K562 (cell line): ENCODE results near the gene CHRM1.
A peak's percentile ranks its signal among the peaks of the same experiment; 100 is the strongest.

Experiments
- CTCF ChIP-seq, 3 experiments: IDR thresholded peaks in 2 of 3; conservative IDR thresholded peaks in 1 of 3; 2 replicates each; pipeline ENCODE4 v1.5.1; 2011 to 2012; ENCODE audit warnings: low read length in 3 of 3, mild to moderate bottlenecking in 3 of 3, control low read depth in 2 of 3, improper control_type of control experiment in 1 of 3, inconsistent platforms in 1 of 3, low read depth in 1 of 3, mixed read lengths in 1 of 3, moderate library complexity in 1 of 3; ENCODE audit not compliant: insufficient read depth in 2 of 3
- ERF ChIP-seq: fragments of 450-650 bp; formaldehyde crosslinking; IDR thresholded peaks from 2 replicates; pipeline ENCODE4 v1.4.0; 2020; ENCODE audit warnings: mild to moderate bottlenecking, mixed read lengths
- HDAC6 ChIP-seq: IDR thresholded peaks from 2 replicates; pipeline ENCODE4 v1.6.1; 2012; ENCODE audit warnings: low read depth, mild to moderate bottlenecking, control low read depth, inconsistent platforms, low read length, moderate library complexity
- HNRNPL ChIP-seq: fragments of 200-400 bp; formaldehyde crosslinking; IDR thresholded peaks from 2 replicates; pipeline ENCODE4 v1.6.1; 2017; ENCODE audit warnings: low read depth, mild to moderate bottlenecking, low read length
- JUN ChIP-seq, 2 experiments: sonication (generic) in 1 of 2; formaldehyde crosslinking in 1 of 2; IDR thresholded peaks; 2 replicates each; pipeline versions ENCODE4 v1.6.1 to v1.8.0; 2012 to 2022; ENCODE audit warnings: borderline replicate concordance in 2 of 2, mild to moderate bottlenecking in 2 of 2, improper control_type of control experiment in 1 of 2, low read depth in 1 of 2, low read length in 1 of 2, missing genetic modification reagents in 1 of 2
- JUND ChIP-seq, 2 experiments: IDR thresholded peaks; 2 replicates in 1 of 2; 3 replicates in 1 of 2; pipeline ENCODE4 v1.6.1; 2011; ENCODE audit warnings: borderline replicate concordance in 2 of 2, low read depth in 2 of 2, low read length in 2 of 2, improper control_type of control experiment in 1 of 2, missing biosample characterization in 1 of 2, missing genetic modification characterization in 1 of 2, missing genetic modification reagents in 1 of 2
- NCOA4 ChIP-seq: fragments of 450-650 bp; IDR thresholded peaks from 2 replicates; pipeline ENCODE4 v1.6.1; 2018; ENCODE audit warnings: mild to moderate bottlenecking; ENCODE audit not compliant: partially characterized antibody
- POLR2A ChIP-seq: fragments of 450-650 bp; conservative IDR thresholded peaks from 2 replicates; pipeline ENCODE4 v1.6.1; 2016
- PURB ChIP-seq: sonication (generic); formaldehyde crosslinking; IDR thresholded peaks from 2 replicates; pipeline ENCODE4 v1.9.0; 2021; ENCODE audit warnings: low read depth, mild to moderate bottlenecking, missing genetic modification reagents
- SP1 ChIP-seq: sonication (generic); formaldehyde crosslinking; IDR thresholded peaks from 2 replicates; pipeline ENCODE4 v1.8.1; 2022; ENCODE audit warnings: mild to moderate bottlenecking, missing genetic modification reagents
- ZNF274 ChIP-seq: IDR thresholded peaks from 2 replicates; pipeline ENCODE4 v1.6.1; 2011; ENCODE audit warnings: low read depth, mild to moderate bottlenecking, low read length, moderate library complexity, borderline replicate concordance
- TF ChIP-seq, protein P1 (sequence below): sonication (generic); formaldehyde crosslinking; IDR thresholded peaks from 2 replicates; pipeline ENCODE4 v1.8.1; 2023; ENCODE audit warnings: mild to moderate bottlenecking, missing genetic modification reagents, moderate library complexity

- TF ChIP-seq HDAC6 (no peak), NCOA4 (no peak), HNRNPL (no peak), JUND (IDR thresholded peaks at IDR 0.05; ENCODE audit: borderline replicate concordance, low read depth, low read length) (peak; percentile 96), JUND (tag; IDR thresholded peaks at IDR 0.05; ENCODE audit: borderline replicate concordance, low read depth, low read length) (peak; percentile 85; the same call in 1 of the 3 replicates), ZNF274 (no peak), POLR2A (no peak; the same call in 1 of the 2 replicates), PURB (CRISPR knock-in tag) (no peak), JUN (IDR thresholded peaks at IDR 0.05; ENCODE audit: borderline replicate concordance, low read depth, low read length) (peak; percentile 92), JUN (CRISPR knock-in tag; IDR thresholded peaks at IDR 0.05; ENCODE audit: borderline replicate concordance) (no peak), SP1 (no peak), CTCF (IDR thresholded peaks at IDR 0.05 in 2 of 3, conservative IDR thresholded peaks at IDR 0.05 in 1 of 3; ENCODE audit: insufficient read depth in 2 of 3, low read depth in 1 of 3, low read length in 3 of 3) (no peak), ERF (CRISPR knock-in tag) (no peak)
- TF ChIP-seq, protein P1, sequence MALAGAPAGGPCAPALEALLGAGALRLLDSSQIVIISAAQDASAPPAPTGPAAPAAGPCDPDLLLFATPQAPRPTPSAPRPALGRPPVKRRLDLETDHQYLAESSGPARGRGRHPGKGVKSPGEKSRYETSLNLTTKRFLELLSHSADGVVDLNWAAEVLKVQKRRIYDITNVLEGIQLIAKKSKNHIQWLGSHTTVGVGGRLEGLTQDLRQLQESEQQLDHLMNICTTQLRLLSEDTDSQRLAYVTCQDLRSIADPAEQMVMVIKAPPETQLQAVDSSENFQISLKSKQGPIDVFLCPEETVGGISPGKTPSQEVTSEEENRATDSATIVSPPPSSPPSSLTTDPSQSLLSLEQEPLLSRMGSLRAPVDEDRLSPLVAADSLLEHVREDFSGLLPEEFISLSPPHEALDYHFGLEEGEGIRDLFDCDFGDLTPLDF (CRISPR knock-in tag), result no peak
Measured at GRCh38 chr11:62881579-62882430, 39.4 kb downstream of the CHRM1 start.
